AG04449 (cell line): ENCODE data around the gene CTNNA3.
"Not testable (repeated sequence)": the region's sequence is repeated elsewhere in the genome, so short reads cannot be mapped to it uniquely, and the experiment has no call there.

Experiments used
- CTCF ChIA-PET: fragments of 350-600 bp; formaldehyde crosslinking; extraction: SDS; loops from one replicate; lab custom pipeline; 2021; ENCODE audit warnings: antibody characterized with exemption; lab: Yijun Ruan, JAX
- POLR2A ChIA-PET: fragments of 400-600, 350-600 bp; formaldehyde crosslinking; extraction: SDS; loops from one replicate; lab custom pipeline; 2020; ENCODE audit warnings: antibody characterized with exemption, inconsistent platforms; lab: Yijun Ruan, JAX
- DNase-seq: peaks from one replicate; pipeline ENCODE4 v3.0.0-alpha.2; 2010; ENCODE audit warnings: low read depth, low spot score
- H3K4me3 ChIP-seq: 2 replicates; pipeline ENCODE4 v1.5.1; 2011; ENCODE audit warnings: low read depth, mild to moderate bottlenecking, control low read depth, low read length
- TF ChIP-seq, protein P1 (sequence below): IDR thresholded peaks from one replicate; pipeline ENCODE4 v1.5.1; 2011; ENCODE audit warnings: mild to moderate bottlenecking, moderate library complexity, low read length, control low read depth, inconsistent platforms; ENCODE audit not compliant: insufficient read depth; ENCODE audit errors: missing control alignments

CTNNA3 gene

DNA sequence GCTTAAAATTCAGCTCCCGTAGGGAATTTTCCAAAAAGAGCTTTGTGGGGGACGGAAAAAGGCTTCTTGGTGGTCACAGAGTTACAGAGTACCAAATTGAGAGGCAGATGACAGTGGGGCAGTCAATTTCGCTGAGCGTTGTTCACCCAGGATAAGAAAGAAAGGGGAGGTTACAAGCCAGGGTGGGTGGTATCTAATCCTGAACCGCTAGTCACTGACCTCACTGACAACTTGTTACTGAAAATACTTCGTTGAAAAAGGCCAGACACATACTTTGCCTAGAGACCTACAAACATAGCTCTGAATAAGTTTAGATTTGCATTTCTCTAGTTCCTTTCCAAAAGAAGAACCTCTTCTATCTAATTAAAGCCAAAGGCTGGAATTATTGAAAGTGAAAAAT, at the start of gene CTNNA3:
CTNNA3 (minus strand) TSS at position 167 of the 400 bp plus-strand sequence.
- TF ChIP-seq, protein P1, sequence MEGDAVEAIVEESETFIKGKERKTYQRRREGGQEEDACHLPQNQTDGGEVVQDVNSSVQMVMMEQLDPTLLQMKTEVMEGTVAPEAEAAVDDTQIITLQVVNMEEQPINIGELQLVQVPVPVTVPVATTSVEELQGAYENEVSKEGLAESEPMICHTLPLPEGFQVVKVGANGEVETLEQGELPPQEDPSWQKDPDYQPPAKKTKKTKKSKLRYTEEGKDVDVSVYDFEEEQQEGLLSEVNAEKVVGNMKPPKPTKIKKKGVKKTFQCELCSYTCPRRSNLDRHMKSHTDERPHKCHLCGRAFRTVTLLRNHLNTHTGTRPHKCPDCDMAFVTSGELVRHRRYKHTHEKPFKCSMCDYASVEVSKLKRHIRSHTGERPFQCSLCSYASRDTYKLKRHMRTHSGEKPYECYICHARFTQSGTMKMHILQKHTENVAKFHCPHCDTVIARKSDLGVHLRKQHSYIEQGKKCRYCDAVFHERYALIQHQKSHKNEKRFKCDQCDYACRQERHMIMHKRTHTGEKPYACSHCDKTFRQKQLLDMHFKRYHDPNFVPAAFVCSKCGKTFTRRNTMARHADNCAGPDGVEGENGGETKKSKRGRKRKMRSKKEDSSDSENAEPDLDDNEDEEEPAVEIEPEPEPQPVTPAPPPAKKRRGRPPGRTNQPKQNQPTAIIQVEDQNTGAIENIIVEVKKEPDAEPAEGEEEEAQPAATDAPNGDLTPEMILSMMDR = no peak
- no peak for DNase-seq
- ChIA-PET CTCF (interaction anchor here (1.4 to 4.8 kb wide), 9 partner anchors 12 to 146 kb away, joined by 5 to 171 read pairs (median 8); no protein-coding TSS in a partner anchor), POLR2A (no interaction called here)
- no peak within 1 kb of the TSS for H3K4me3 ChIP-seq

DNA sequence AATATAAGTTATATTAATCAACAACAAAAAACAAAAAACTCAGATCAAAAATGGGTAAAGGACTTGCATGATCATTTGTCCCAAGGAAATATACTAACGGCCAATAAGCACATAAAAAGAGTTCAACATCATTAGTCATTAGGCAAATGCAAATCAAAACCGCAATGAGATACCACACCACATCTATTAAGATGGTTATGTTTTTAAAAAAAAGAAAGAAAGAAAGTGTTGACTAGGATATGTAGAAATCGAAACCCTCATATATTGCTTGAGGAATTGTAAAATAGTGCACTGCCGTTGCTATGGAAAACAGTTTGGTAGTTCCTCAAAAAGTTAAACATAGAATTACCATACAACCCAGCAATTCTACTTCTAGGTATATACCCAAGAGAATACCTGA, 39.4 kb upstream of the CTNNA3 start:
- POLR2A ChIA-PET = no interaction called here

DNA sequence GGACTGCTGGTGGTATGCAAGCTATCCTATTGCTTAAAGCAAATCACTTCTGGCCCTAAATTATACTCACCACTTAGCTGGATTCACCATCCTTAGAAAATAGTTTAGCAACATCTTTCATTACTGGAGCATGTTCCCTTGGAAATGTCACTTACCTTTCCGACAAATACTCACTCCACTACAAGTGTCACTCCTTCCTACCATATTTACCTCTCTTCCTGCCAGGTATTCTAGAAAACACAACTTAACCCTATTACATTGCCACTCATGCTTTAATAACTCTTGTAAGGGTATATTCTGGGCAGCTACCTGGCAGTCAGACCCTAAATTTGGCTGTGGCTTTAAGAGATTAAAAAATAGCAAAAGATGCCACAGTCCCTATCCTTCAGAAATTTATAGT, 37.5 kb upstream of the CTNNA3 start:
- no peak for DNase-seq
- ChIA-PET CTCF (interaction anchor here (0.8 to 1.2 kb wide), 2 partner anchors 10 to 35 kb away, joined by 3 read pairs; no protein-coding TSS in a partner anchor), POLR2A (no interaction called here)
- no peak overlapping the region for H3K4me3 ChIP-seq
- TF ChIP-seq, protein P1 = no peak

More for the DNA sequence above, 39.4 kb upstream of the CTNNA3 start:
- CTCF ChIA-PET = no interaction called here
- DNase-seq = no peak
- no peak overlapping the region for H3K4me3 ChIP-seq
- TF ChIP-seq, protein P1 = no peak

DNA sequence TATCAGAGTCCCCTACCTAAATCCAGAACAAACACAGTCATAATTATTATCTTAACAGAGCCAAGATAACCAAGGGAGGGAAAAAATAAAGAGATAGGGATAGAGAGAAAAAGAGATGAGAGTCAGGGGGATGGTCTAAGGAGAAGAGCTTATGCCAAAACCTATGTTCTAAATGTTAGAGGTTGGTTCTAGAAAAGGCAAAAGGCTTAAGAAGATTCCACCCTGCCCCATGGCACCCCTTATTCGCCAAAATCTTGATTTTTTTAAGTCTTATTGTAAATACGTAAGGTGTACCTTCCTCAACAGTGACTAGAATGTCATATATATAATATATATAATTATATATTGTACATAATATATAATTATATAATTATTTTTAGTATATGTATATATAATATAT, 29.6 kb upstream of the CTNNA3 start:
- no peak for DNase-seq
- ChIA-PET POLR2A (no interaction called here), CTCF (no interaction called here)
- H3K4me3 ChIP-seq = no peak overlapping the region
- TF ChIP-seq, protein P1 = no peak

DNA sequence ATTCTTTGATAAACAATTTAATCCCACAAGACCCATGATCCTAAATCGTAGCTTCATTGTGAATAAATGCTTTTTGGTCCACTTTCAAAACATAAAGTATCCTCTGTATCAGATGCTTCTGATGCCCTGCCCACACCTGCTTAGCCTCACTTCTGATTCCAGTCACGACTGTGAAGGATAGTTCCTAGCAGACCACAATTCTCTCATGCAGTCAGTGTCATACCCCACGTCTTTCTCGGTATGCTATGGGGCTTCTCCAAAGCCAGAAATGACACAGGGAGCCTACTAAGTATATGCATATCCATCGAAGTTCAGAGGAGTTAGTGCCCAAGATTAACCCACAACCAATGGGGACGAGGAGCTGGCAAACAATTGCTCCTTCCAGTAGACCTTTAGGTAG, 27.6 kb upstream of the CTNNA3 start:
- H3K4me3 ChIP-seq = no peak overlapping the region
- CTCF ChIA-PET = interaction anchor here (1.1 to 1.3 kb wide), 2 partner anchors 10 to 26 kb away, joined by 3 to 4 read pairs; no protein-coding TSS in a partner anchor
- TF ChIP-seq, protein P1 = no peak
- DNase-seq = no peak
- POLR2A ChIA-PET = no interaction called here

DNA sequence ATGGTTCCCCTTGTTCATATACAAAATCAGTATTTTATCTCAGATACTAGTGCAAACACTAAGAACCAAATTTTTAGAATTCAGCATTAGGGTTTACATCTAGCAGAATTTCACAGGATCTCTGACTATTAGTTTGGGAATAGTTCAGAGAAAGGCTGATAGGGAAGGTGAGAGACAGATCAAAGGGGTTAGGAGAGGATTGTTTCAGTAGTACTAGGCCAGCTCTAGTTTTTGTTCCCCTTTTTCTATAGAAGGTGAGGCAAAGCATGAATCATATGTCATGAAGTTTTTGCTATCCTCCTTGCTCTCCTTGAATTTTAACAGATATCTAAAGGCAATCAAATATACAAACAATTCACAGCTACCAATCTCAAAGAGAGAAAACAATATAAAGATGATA, 26.1 kb upstream of the CTNNA3 start:
- TF ChIP-seq, protein P1 = no peak
- DNase-seq = no peak
- POLR2A ChIA-PET = no interaction called here
- CTCF ChIA-PET = no interaction called here
- no peak overlapping the region for H3K4me3 ChIP-seq

DNA sequence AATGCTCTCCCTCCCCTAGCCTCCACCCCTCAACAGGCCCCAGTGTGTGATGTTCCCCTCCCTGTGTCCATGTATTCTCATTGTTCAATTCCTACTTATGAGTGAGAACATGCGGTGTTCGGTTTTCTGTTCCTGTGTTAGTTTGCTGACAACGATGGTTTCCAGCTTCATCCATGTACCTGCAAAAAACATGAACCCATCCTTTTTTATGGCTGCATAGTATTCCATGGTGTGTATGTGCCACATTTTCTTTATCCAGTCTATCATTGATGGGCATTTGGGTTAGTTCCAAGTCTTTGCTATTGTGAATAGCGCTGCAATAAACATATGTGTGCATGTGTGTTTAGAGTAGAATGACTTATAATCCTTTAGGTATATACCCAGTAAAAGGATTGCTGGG, 20.5 kb upstream of the CTNNA3 start:
- H3K4me3 ChIP-seq, DNase-seq, POLR2A ChIA-PET: not testable (repeated sequence)
- CTCF ChIA-PET = interaction anchor here (0.7 to 1.3 kb wide), 2 partner anchors 18 to 19 kb away, joined by 3 to 5 read pairs; no protein-coding TSS in a partner anchor
